ENCODE results near the gene ARHGAP10.

ARHGAP10 gene

GRCh38 chr4:148017801-148018200, 285.9 kb downstream of the ARHGAP10 start:
- DNase-seq (ENCODE audit: extremely low spot score): no peak
- CTCF ChIA-PET: interaction anchor here (1.2 to 5.3 kb wide), 2 partner anchors 11 to 13 kb away, joined by 3 to 20 read pairs; no protein-coding TSS in a partner anchor

GRCh38 chr4:148021686-148022085, 289.8 kb downstream of the ARHGAP10 start:
- POLR2A ChIA-PET: no interaction called here

More at GRCh38 chr4:148017801-148018200, 285.9 kb downstream of the ARHGAP10 start:
- POLR2A ChIA-PET: no interaction called here
- no peak for TF ChIP-seq CTCF (IDR thresholded peaks at IDR 0.05; ENCODE audit: control extremely low read depth, extremely low read depth, low read depth, missing control alignments)

GRCh38 chr4:148022975-148023374, 291.1 kb downstream of the ARHGAP10 start:
- TF ChIP-seq CTCF (IDR thresholded peaks at IDR 0.05; ENCODE audit: control extremely low read depth, extremely low read depth, low read depth, missing control alignments): no peak
- ChIA-PET CTCF (interaction anchor here (1.3 to 1.8 kb wide), 2 partner anchors 10 to 13 kb away, joined by 3 to 4 read pairs; no protein-coding TSS in a partner anchor), POLR2A (no interaction called here)
- DNase-seq (ENCODE audit: extremely low spot score): no peak

More at GRCh38 chr4:148021686-148022085, 289.8 kb downstream of the ARHGAP10 start:
- no peak for TF ChIP-seq CTCF (IDR thresholded peaks at IDR 0.05; ENCODE audit: control extremely low read depth, extremely low read depth, low read depth, missing control alignments)
- CTCF ChIA-PET: interaction anchor here (1.6 to 1.8 kb wide), 2 partner anchors 12 to 33 kb away, joined by 4 to 7 read pairs; no protein-coding TSS in a partner anchor
- no peak for DNase-seq (ENCODE audit: extremely low spot score)

- no peak for DNase-seq (ENCODE audit: extremely low spot score)
- POLR2A ChIA-PET: no interaction called here
- TF ChIP-seq CTCF (IDR thresholded peaks at IDR 0.05; ENCODE audit: control extremely low read depth, extremely low read depth, low read depth, missing control alignments): no peak
- CTCF ChIA-PET: interaction anchor here (1.0 to 1.9 kb wide), 4 partner anchors 11 to 156 kb away, joined by 3 to 7 read pairs (median 3); no protein-coding TSS in a partner anchor
These were observed 291.8 kb downstream of the ARHGAP10 start for GRCh38 chr4:148023512-148024181.

GRCh38 chr4:148025981-148026380, 294.1 kb downstream of the ARHGAP10 start:
- POLR2A ChIA-PET: no interaction called here
- DNase-seq (ENCODE audit: extremely low spot score): no peak
- CTCF ChIA-PET: interaction anchor here (1.1 kb wide), 1 partner anchor 31 kb away, joined by 3 read pairs; no protein-coding TSS in a partner anchor
- no peak for TF ChIP-seq CTCF (IDR thresholded peaks at IDR 0.05; ENCODE audit: control extremely low read depth, extremely low read depth, low read depth, missing control alignments)

GRCh38 chr4:148027201-148027600, 295.3 kb downstream of the ARHGAP10 start:
- CTCF ChIA-PET: interaction anchor here (1.0 kb wide), 1 partner anchor 17 kb away, joined by 3 read pairs; no protein-coding TSS in a partner anchor
- TF ChIP-seq CTCF (IDR thresholded peaks at IDR 0.05; ENCODE audit: control extremely low read depth, extremely low read depth, low read depth, missing control alignments): no peak
- POLR2A ChIA-PET: no interaction called here

More at GRCh38 chr4:148027201-148027600, 295.3 kb downstream of the ARHGAP10 start:
- no peak for DNase-seq (ENCODE audit: extremely low spot score)

Measured in GM10248 (cell line).